Measurements from ENCODE around the gene SF1.

The SF1 gene

DNA sequence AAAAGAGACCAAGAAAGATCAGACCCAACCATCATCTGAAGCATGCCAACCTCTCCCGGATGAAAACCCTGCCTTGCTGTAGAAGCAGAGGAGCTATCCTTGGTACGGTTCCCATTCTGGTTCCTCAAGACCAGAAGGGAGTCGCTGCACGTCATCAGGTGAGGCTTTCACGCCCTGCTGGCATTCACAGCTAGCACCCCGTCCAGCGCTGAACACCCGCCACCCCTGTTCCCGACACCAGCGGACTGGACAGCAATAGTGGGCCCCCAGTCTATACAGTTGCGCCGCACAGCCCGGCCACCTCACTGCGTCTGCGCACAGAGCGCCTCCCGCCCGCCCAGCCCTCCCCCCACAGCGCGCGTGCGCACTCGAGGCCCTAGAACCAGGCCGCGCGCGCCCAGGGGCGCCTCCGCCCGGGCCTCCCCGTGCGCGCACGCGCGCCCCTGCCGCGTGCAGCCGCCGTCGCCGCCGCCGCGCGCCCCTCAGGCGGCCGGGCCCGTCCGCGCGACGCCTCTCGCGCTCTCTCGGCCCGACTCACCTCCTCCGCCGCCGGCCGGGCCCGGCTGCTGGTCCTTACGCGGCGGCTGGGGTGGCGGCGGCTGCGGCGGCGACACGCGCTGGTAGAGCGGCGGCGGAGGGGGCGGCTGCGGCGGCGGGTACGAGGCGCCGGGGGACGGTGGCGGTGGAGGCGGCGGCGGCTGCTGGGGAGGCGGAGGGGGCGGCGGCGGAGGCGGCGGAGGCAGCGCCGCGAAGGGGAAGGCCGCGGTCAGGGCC is 706 bp downstream of the SF1 start:
- DNase-seq: peak; percentile 81

- DNase-seq: no peak
These were observed 1.5 kb downstream of the SF1 start for GRCh38 chr11:64776875-64777274.

DNA sequence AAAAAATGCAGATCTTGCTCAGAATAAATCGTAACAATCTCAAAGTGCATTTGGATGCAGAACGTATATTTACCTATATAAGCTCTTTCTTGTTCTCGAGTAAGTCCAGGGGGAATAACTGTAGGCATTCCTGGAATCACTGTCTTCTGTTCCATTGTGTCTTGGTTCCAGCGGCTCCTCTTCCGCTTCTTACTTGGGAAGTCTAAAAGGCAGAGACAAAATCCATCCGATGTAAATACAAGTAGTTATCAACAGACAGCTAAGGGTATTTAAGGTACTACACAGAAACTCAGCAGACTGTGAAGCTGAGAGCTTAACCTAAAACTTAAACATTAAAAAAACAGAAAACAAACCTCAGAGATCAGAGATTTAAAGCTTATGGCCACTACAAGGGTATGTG is 1.9 kb downstream of the SF1 start:
- no peak for DNase-seq

- DNase-seq: no peak
These were observed 4.2 kb downstream of the SF1 start for GRCh38 chr11:64774144-64774543.

- no peak for DNase-seq
These were observed 5.9 kb downstream of the SF1 start for GRCh38 chr11:64772303-64773018.

GRCh38 chr11:64771861-64772260 is 6.5 kb downstream of the SF1 start:
- DNase-seq: no peak

DNA sequence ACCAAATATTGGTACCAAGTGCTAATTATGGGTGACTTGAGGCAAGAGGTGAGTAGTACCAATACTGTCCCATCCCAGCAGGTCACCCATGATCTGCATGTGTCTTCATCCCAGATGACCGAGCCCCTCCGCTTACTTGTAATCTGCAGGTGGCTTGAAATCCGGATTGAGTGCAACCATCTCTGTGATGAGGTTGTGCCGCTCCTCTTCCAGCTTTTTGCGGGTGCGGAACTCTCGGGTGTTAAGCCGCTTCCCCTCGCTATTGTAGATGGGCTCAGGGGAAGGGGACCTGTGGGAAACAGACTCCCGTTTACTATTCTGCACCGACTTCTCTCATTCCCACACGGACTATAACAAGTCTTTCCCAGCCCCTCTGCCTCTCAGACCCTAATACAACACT is 8.2 kb downstream of the SF1 start:
- DNase-seq: no peak

DNA sequence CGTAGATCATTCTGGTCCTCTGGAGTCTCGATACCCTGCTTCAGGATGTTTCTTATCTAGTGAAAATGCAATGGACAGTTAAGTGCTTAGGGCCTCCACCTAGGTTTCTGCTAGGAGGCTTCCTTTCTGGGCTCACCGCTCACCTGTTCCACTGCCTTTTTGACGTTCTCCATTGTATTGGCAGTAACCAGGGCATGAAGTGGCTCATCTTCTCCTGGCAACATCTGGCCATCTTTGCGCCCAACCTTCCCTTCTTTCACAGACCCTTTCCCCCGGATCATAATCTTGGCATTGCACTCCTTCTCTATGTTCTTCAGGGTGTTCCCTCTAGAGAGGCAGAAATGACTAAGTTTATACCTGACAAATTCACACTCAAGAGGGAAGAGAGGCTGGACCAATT is 9.1 kb downstream of the SF1 start:
- no peak for DNase-seq

GRCh38 chr11:64768300-64768694 is 10.0 kb downstream of the SF1 start:
- no peak for DNase-seq

DNA sequence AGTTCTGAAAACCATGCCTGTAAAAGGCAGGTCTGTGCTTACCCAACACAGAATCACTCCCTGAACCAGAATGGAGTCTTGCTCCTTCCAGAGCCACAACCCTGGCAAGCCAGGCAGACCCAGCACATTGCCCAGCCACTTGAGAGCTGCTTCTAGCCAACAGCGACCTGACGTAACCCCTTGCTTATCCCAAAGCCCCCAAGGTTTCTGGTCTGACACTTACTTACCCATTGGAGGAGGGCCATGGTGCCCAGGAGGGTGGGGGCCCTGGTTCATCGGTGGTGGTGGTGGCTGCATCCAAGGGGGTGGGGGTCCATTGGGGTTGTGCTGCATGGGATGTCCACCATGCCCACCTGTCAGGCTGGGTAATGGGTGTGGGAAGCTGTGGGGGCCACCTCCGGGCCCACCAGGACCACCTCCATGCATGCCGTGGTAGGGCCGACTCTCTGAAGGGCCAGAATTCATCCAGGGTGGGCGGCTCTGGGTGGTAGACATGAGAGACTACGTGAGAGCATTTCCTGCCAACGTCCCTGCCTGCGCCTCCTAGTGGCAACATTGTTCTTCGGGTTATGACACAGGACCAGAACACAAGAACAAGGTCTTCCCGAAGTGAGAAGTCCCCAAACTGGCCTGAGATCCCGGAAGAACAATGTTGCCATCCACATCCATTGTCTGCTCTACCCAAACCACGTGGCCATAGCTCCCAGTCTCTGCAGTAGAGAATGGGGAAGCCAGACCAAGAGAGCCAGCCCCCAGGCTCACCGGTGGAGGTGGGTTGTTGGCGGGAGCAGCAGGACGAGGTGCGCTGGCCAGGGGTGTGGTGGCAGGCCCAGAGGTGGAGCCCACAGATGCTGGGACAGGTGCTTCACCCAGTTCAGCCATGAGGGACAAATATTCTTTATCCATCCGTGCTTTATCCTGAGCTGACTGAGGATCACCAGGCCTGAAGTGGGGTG is 10.7 kb downstream of the SF1 start:
- peak; percentile 78 for DNase-seq

DNA sequence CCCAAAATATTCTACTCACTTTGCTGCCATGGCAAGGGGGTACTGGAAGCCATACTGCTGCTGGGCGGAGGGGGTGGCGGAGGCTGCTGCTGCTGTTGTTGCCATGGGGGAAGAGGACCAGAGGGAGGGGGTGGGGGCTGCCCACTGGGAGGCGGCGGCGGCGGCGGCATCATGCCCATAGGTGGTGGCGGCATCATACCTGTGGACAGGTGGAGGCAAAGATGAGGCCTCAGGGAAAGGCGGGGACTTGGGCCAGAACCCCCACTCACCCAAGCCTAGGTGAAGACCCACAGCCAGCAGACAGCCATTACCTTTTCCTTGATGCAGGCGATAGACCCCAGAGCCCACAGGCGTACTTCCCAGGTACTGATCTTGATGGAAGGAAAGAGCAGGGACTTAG is 11.5 kb downstream of the SF1 start:
- no peak for DNase-seq

- no peak for DNase-seq
These were observed 12.3 kb downstream of the SF1 start for GRCh38 chr11:64765851-64766665.

- DNase-seq: no peak
These were observed 13.0 kb downstream of the SF1 start for GRCh38 chr11:64765291-64765850.

DNA sequence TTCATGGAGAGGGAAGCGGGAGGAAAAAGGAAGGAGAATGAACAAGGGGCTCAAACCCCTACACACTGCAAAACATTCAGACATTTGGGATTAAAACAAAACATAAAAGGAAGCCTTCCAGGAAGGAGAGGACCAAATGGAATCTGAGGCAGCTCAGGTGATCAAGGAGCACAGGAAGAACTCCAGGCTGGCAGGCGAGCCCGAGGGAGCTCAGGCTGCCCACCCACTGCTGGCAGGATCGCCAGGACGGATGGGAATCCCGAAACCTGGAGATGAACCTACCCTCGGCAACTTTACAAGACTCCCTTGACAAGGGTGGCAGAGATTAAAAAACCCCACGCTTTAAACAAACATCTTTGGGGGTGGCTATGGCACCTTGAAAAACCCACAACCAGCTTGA is 13.6 kb downstream of the SF1 start:
- DNase-seq: no peak

GRCh38 chr11:64764040-64764611 is 14.2 kb downstream of the SF1 start:
- peak; percentile 57 for DNase-seq

DNA sequence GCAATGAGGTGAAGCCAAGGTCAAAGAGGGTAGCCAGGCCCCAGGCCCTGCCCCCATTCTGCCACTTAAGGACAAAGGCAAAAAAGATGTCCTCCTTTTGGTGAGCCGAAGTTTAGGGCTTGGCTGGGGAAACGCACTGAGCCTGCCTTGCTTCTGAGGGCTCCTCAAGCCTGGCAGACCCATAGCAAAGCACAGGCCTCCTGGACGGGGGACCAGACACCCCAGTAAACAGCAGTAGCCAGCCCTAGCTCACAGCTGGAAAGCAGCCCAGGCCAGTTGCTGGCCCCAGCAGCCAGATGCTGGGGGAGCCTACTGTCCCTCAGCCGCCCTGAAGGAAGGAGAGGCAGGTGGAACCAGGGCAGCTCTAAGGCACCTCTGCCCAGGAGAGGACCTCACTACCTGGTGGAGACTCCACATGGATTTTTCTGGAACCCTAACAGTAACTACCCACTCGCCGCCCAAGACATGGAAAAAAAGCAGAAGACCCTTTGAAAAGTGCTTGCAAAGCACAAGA is 14.8 kb downstream of the SF1 start:
- no peak for DNase-seq

GRCh38 chr11:64762674-64763525 is 15.4 kb downstream of the SF1 start:
- DNase-seq: no peak

- DNase-seq: no peak
These were observed 16.1 kb downstream of the SF1 start for GRCh38 chr11:64762277-64762673.

DNA sequence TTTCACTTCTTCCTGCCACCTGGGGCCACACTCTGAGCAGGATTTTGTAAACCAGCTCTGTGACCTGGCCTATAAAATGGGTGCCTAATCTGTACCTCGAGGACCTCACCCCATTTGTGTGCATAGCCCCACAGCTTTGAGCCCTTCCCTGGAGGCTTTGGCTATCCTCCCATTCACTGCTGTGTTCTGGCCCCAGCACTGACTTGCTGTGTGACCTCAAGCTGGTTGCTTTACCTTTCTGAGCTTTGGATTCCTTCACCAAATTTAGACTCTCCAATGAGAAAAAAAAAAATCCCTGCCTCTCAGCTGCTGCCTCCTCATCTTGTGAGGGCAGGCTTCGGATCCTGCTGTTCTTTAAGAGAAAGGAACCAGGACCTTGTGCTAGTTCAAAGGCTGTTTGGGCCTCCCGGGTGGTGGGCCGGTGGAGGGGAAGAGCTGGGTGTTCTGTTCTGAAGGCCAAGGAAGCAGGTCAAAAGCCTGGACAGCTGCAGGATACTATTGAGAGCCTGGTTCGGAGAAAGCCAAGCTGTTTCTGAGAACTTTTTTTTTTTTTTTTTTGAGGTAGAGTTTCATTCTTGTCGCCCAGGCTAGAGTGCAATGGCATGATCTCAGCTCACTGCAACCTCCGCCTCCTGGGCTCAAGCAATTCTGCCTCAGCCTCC is 17.5 kb downstream of the SF1 start:
- DNase-seq: no peak

Data from activated naive CD4-positive, alpha-beta T cell treated with Interleukin-2 at 50 U/mL for 16 hours (primary cell).